Ovary (tissue), 9 donors: ENCODE results near the gene HMBS. TPM values are rescaled to one million over a fixed set of nuclear protein-coding genes. Genes with fewer than 3 reads are reported as not detected.

Source experiments
- DNase-seq, 5 donors: peaks; one replicate each; pipeline ENCODE4 v3.0.0-alpha.2; 2019 to 2020
- H3K27ac ChIP-seq, 2 donors: fragments of 200-600 bp; one replicate each; pipeline versions ENCODE4 v1.5.1 to v1.8.0; 2019 to 2022
- H3K27me3 ChIP-seq: fragments of 200-600 bp; one replicate; pipeline ENCODE4 v1.8.0; 2022
- H3K36me3 ChIP-seq: fragments of 200-600 bp; sonication (generic); one replicate; pipeline ENCODE4 v1.5.1; 2019
- H3K4me1 ChIP-seq: one replicate; pipeline ENCODE4 v1.8.1; 2013; ENCODE audit warnings: mild to moderate bottlenecking, moderate library complexity; ENCODE audit not compliant: insufficient read depth
- H3K4me3 ChIP-seq: fragments of 200-600 bp; sonication (generic); one replicate; pipeline ENCODE4 v1.5.1; 2017
- H3K9me3 ChIP-seq, 2 donors: fragments of 200-600 bp in 1 of 2; sonication (generic) in 1 of 2; one replicate each; pipeline versions ENCODE4 v1.5.1 to v1.8.1; 2013 to 2019; ENCODE audit warnings: mild to moderate bottlenecking in 1 of 2, moderate library complexity in 1 of 2
- EP300 ChIP-seq: sonication (generic); formaldehyde crosslinking; IDR thresholded peaks from one replicate; pipeline ENCODE4 v1.6.1; 2017; ENCODE audit warnings: antibody characterized with exemption
- POLR2A ChIP-seq: fragments of 450-650 bp; IDR thresholded peaks from one replicate; pipeline ENCODE4 v1.6.1; 2017; ENCODE audit warnings: antibody characterized with exemption, mild to moderate bottlenecking, moderate library complexity
- WGBS, 3 donors: extraction: QIAGEN DNeasy Blood & Tissue Kit in 1 of 3; methylation state at CpG; one replicate each; pipeline versions ENCODE4 v1.1.5 to v1.1.7; 2013 to 2017; 5-methylcytosine and 5-hydroxymethylcytosine counted together
- intact Hi-C, 4 donors: fragments of 100-400 bp; cut with DNase I; formaldehyde crosslinking; loops; one replicate each; pipeline versions ENCODE4 v1.11.0 to v1.15.1; 2022 to 2023
- polyA plus RNA-seq, 2 donors: library from polyadenylated mRNA; stranded (reverse); fragments of 200-250 nt in 1 of 2; fragments of 350-450 nt in 1 of 2; fragmentation: Illumina TruSeq in 1 of 2; extraction: RNeasy Lipid Tissue Mini Kit (QIAGEN cat#74804) in 1 of 2; gene quantifications; one replicate each; pipeline ENCODE4 v1.2.3, GENCODE V29; 2013 to 2014
- total RNA-seq, 7 donors: library from RNA; depleted of rRNA in 2 of 7; stranded (reverse); fragments of >200 nt in 2 of 7; fragmentation: NEBNext Ultra II Directional in 3 of 7; extraction: Animal tissue kit (Norgen Biotek cat#: 25700) in 3 of 7; gene quantifications; one replicate each; pipeline versions ENCODE4 v1.1.0 to v1.2.4, GENCODE V29; 2016 to 2023
- TF ChIP-seq, protein P1 (sequence below), 3 donors: fragments of 450-650 bp in 2 of 3; fragments of 200-600 bp in 1 of 3; IDR thresholded peaks; one replicate each; pipeline versions ENCODE4 v1.5.1 to v1.8.0; 2016 to 2022; ENCODE audit warnings: antibody characterized with exemption in 3 of 3, mild to moderate bottlenecking in 1 of 3
- donor health status: DM: no; HTN: no; CAD: no; lungs with moderate emphysema.
- donor health status: DM: no; HTN: no; CAD: no.
- donor health status: Bipolar disorder and iron deficiency.
- donor health status: DM: yes; HTN: yes; CAD: no.
- donor health status: DM: no; HTN: no; CAD: no.
- donor health status: DM: yes; HTN: yes; CAD: no.

The HMBS gene
- total and polyA plus RNA-seq, 9 donors: 1.1 to 19.4 (median 7.6) TPM

DNA sequence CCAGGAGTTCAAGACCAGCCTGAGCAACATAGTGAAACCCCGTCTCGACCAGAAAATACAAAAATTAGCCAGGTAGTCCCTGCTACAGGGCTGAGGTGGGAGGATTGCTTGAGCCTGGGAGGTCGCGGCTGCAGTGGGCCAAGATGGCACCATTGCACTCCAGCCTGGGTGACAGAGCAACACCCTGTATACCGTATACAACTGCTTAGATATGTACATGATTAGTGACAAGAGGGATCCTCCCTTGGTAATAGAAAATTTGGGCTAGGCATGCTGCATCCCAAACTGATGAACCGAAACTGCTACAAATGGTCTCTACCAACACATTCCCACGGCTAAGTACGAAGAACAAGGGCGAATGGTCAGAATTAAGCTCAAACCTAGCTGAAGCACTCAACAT is 41.8 kb upstream of the HMBS start:
- WGBS, 3 donors: 87 to 90% (median 89%) methylated on average over 9 of the region's 9 CpGs
- no peak for TF ChIP-seq EP300
- TF ChIP-seq, protein P1, sequence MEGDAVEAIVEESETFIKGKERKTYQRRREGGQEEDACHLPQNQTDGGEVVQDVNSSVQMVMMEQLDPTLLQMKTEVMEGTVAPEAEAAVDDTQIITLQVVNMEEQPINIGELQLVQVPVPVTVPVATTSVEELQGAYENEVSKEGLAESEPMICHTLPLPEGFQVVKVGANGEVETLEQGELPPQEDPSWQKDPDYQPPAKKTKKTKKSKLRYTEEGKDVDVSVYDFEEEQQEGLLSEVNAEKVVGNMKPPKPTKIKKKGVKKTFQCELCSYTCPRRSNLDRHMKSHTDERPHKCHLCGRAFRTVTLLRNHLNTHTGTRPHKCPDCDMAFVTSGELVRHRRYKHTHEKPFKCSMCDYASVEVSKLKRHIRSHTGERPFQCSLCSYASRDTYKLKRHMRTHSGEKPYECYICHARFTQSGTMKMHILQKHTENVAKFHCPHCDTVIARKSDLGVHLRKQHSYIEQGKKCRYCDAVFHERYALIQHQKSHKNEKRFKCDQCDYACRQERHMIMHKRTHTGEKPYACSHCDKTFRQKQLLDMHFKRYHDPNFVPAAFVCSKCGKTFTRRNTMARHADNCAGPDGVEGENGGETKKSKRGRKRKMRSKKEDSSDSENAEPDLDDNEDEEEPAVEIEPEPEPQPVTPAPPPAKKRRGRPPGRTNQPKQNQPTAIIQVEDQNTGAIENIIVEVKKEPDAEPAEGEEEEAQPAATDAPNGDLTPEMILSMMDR (IDR thresholded peaks at IDR 0.05): no peak
- no peak for TF ChIP-seq POLR2A
- no peak overlapping the region for H3K4me3 ChIP-seq
- no peaks in the 10 kb centered on the region for H3K4me1 ChIP-seq
- no peak for DNase-seq
- no peaks in the 10 kb centered on the region for H3K27me3 ChIP-seq
- no peaks in the 10 kb centered on the region for H3K36me3 ChIP-seq
- intact Hi-C loops: no loop called here
- no peaks in the 10 kb centered on the region for H3K9me3 ChIP-seq
- H3K27ac ChIP-seq: no peak overlapping the region

DNA sequence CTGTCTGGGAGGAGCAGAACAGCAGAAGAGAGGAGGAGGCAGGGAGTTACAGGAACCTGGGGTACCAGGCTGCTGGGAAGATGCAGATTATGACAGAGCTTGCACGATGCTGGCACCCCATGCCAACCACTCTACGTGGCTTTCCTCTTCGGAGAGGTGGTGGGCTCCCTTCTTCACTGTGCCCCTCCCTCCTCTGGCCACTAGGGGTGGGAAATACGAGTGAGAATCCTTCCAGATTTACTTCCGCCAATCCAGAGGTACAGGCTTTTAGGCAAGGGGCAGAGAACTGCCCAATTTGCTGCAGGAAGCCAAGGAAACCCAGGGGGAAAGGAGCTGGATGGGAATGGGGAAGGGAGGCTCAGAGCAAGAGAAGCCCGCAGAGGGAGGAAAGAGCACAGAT is 40.0 kb upstream of the HMBS start:
- no peaks in the 10 kb centered on the region for H3K27me3 ChIP-seq
- no peak for TF ChIP-seq POLR2A
- TF ChIP-seq, protein P1 (IDR thresholded peaks at IDR 0.05): no peak
- no peak for TF ChIP-seq EP300
- WGBS, 3 donors: 62 to 70% (median 68%) methylated on average over 6 of the region's 6 CpGs
- H3K9me3 ChIP-seq: no peaks in the 10 kb centered on the region
- no peak overlapping the region for H3K4me3 ChIP-seq
- intact Hi-C loops: no loop called here
- no peak for DNase-seq
- no peak overlapping the region for H3K27ac ChIP-seq
- no peaks in the 10 kb centered on the region for H3K4me1 ChIP-seq
- no peaks in the 10 kb centered on the region for H3K36me3 ChIP-seq

DNA sequence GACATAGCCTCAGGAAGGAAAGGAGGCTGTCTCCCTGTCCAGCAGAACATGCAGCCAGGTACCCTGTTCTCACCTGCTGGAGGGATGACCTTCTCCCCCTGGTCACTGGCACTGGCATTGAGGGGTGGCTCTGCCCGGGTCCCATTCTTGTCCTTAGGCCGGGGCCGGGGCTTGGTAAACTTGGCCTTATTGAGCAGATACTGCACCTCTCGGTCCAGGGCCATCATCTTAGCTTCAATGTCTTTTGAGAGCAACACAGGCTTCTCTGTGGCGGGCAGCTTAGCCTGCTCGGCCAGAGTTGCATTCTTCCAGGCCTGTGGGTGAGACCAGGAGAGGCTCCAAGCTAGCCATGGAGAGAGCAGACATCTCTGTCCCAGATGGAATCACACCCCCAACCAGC is 38.2 kb upstream of the HMBS start:
- no peak for DNase-seq
- Histone ChIP-seq H3K27ac (no peak overlapping the region), H3K36me3 (no peaks in the 10 kb centered on the region), H3K4me1 (no peaks in the 10 kb centered on the region), H3K27me3 (no peaks in the 10 kb centered on the region), H3K9me3 (no peaks in the 10 kb centered on the region), H3K4me3 (no peak overlapping the region)
- no peak for TF ChIP-seq EP300
- intact Hi-C loops: no loop called here
- 88 to 94% (median 93%) methylated on average over 6 of the region's 6 CpGs for WGBS, 3 donors

- DNase-seq: no peak
- Histone ChIP-seq H3K27ac (no peak overlapping the region), H3K27me3 (no peaks in the 10 kb centered on the region), H3K36me3 (no peaks in the 10 kb centered on the region), H3K4me1 (no peaks in the 10 kb centered on the region), H3K4me3 (no peak overlapping the region), H3K9me3 (no peaks in the 10 kb centered on the region)
- TF ChIP-seq EP300: no peak
- TF ChIP-seq, protein P1 (IDR thresholded peaks at IDR 0.05): no peak
- TF ChIP-seq POLR2A: no peak
- 94 to 98% (median 97%) methylated on average over 6 of the region's 6 CpGs for WGBS, 3 donors
- intact Hi-C loops: no loop called here
Observed at GRCh38 chr11:119047205-119047604, 37.5 kb upstream of the HMBS start.

DNA sequence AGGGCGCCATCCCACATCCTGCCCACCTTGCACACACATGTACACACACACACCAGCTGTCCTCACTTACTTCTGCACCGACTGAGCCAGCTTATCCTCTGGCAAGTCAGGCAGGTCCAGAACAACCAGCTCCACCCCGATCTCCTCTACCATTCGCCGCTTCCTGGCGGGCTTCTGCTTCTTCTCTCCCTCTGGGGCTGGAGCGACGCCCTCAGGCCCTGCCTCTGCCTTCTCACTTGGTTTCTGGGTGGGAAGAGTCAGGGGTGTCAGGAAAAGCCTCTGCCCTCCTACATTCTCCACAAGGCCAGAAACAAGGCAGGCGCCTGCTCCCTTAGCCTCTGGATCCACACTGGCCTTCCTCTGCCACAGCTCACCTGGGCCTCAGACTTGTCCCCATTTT is 36.0 kb upstream of the HMBS start:
- Histone ChIP-seq H3K36me3 (no peaks in the 10 kb centered on the region), H3K9me3 (no peaks in the 10 kb centered on the region), H3K4me3 (no peak overlapping the region), H3K4me1 (no peaks in the 10 kb centered on the region), H3K27me3 (no peaks in the 10 kb centered on the region), H3K27ac (no peak overlapping the region)
- WGBS, 3 donors: 91 to 92% (median 92%) methylated on average over 9 of the region's 9 CpGs
- intact Hi-C loops: no loop called here
- no peak for DNase-seq
- TF ChIP-seq EP300 (no peak), POLR2A (no peak)
- TF ChIP-seq, protein P1 (IDR thresholded peaks at IDR 0.05): no peak
